H9 (cell line): ENCODE measurements around the gene CD9. TPM values are rescaled to one million over a fixed set of nuclear protein-coding genes. Genes with fewer than 3 reads are reported as not detected.

Experiments
- DNase-seq: peaks from one replicate; pipeline ENCODE4 v3.0.0-alpha.2; 2017
- H2AFZ ChIP-seq: one replicate; pipeline ENCODE4 v1.6.1; 2013; ENCODE audit warnings: mild to moderate bottlenecking, low read length, control low read depth, moderate library complexity
- H2AK5ac ChIP-seq: 2 replicates; pipeline ENCODE4 v1.6.1; 2013; ENCODE audit warnings: low read length, control low read depth, mixed read lengths; ENCODE audit not compliant: insufficient read length
- H2BK120ac ChIP-seq: one replicate; pipeline ENCODE4 v1.6.1; 2013; ENCODE audit warnings: low read depth, mild to moderate bottlenecking, low read length, control low read depth, inconsistent platforms; ENCODE audit not compliant: poor library complexity, severe bottlenecking
- H2BK12ac ChIP-seq: 2 replicates; pipeline ENCODE4 v1.6.1; 2013; ENCODE audit warnings: low read length, control low read depth, mixed read lengths, low read depth; ENCODE audit not compliant: insufficient read length
- H2BK15ac ChIP-seq: 2 replicates; pipeline ENCODE4 v1.6.1; 2013; ENCODE audit warnings: low read depth, low read length, control low read depth
- H2BK20ac ChIP-seq: one replicate; pipeline ENCODE4 v1.6.1; 2013; ENCODE audit warnings: low read depth, mild to moderate bottlenecking, low read length, control low read depth, inconsistent platforms; ENCODE audit not compliant: poor library complexity, severe bottlenecking
- H2BK5ac ChIP-seq: 2 replicates; pipeline ENCODE4 v1.6.1; 2013; ENCODE audit warnings: low read length, control low read depth, mixed read lengths; ENCODE audit not compliant: insufficient read length
- H3K14ac ChIP-seq: 2 replicates; pipeline ENCODE4 v1.6.1; 2013; ENCODE audit warnings: low read length, control low read depth; ENCODE audit not compliant: insufficient read depth
- H3K18ac ChIP-seq: 2 replicates; pipeline ENCODE4 v1.6.1; 2013; ENCODE audit warnings: low read depth, mild to moderate bottlenecking, mixed read lengths, low read length, control low read depth; ENCODE audit not compliant: insufficient read length
- H3K23ac ChIP-seq: 2 replicates; pipeline ENCODE4 v1.6.1; 2013; ENCODE audit warnings: low read length, control low read depth, mixed read lengths, low read depth; ENCODE audit not compliant: insufficient read length
- H3K23me2 ChIP-seq: 2 replicates; pipeline ENCODE4 v1.6.1; 2013; ENCODE audit warnings: low read depth, mild to moderate bottlenecking, mixed read lengths, low read length, control low read depth; ENCODE audit not compliant: insufficient read length, poor library complexity, severe bottlenecking
- H3K27ac ChIP-seq: 2 replicates; pipeline ENCODE4 v1.5.1; 2013; ENCODE audit warnings: low read length, control low read depth, mixed read lengths, low read depth; ENCODE audit not compliant: insufficient read length
- H3K27me3 ChIP-seq: 2 replicates; pipeline ENCODE4 v1.6.1; 2013; ENCODE audit warnings: low read length, control low read depth, inconsistent platforms; ENCODE audit not compliant: insufficient read depth
- H3K4ac ChIP-seq: 2 replicates; pipeline ENCODE4 v1.6.1; 2013; ENCODE audit warnings: low read depth, mild to moderate bottlenecking, control low read depth, inconsistent platforms, low read length, moderate library complexity
- H3K4me1 ChIP-seq: 2 replicates; pipeline ENCODE4 v1.6.1; 2013; ENCODE audit warnings: low read length, control low read depth, inconsistent platforms; ENCODE audit not compliant: insufficient read depth
- H3K4me2 ChIP-seq: 2 replicates; pipeline ENCODE4 v1.6.1; 2013; ENCODE audit warnings: low read length, control low read depth, mixed read lengths; ENCODE audit not compliant: insufficient read length, insufficient read depth
- H3K56ac ChIP-seq: 2 replicates; pipeline ENCODE4 v1.6.1; 2013; ENCODE audit warnings: low read depth, mild to moderate bottlenecking, mixed read lengths, low read length, control low read depth; ENCODE audit not compliant: insufficient read length
- H3K79me1 ChIP-seq: 2 replicates; pipeline ENCODE4 v1.6.1; 2013; ENCODE audit warnings: low read depth, mild to moderate bottlenecking, moderate library complexity, low read length, control low read depth, inconsistent platforms; ENCODE audit not compliant: insufficient read depth, poor library complexity, severe bottlenecking
- H3K79me2 ChIP-seq: 2 replicates; pipeline ENCODE4 v1.6.1; 2013; ENCODE audit warnings: low read length, control low read depth, inconsistent platforms; ENCODE audit not compliant: insufficient read depth
- H3K9ac ChIP-seq: 2 replicates; pipeline ENCODE4 v1.6.1; 2013; ENCODE audit warnings: low read length, control low read depth, mixed read lengths; ENCODE audit not compliant: insufficient read length; ENCODE audit errors: extremely low read depth
- H3K9me3 ChIP-seq: one replicate; pipeline ENCODE4 v1.6.1; 2013; ENCODE audit warnings: low read depth, low read length, inconsistent platforms; ENCODE audit not compliant: control insufficient read depth
- H3T11ph ChIP-seq: one replicate; pipeline ENCODE4 v1.6.1; 2013; ENCODE audit warnings: mild to moderate bottlenecking, low read length, control low read depth, inconsistent platforms
- H4K20me1 ChIP-seq: one replicate; pipeline ENCODE4 v1.6.1; 2013; ENCODE audit not compliant: control insufficient read depth, insufficient read length, insufficient read depth
- H4K5ac ChIP-seq: 2 replicates; pipeline ENCODE4 v1.6.1; 2013; ENCODE audit warnings: low read depth, mild to moderate bottlenecking, mixed read lengths, low read length, control low read depth; ENCODE audit not compliant: insufficient read length
- H4K8ac ChIP-seq: replicated peaks from 2 replicates; pipeline ENCODE4 v1.6.1; 2013; ENCODE audit warnings: low read length, control low read depth, mixed read lengths, low read depth; ENCODE audit not compliant: insufficient read length
- H4K91ac ChIP-seq: 2 replicates; pipeline ENCODE4 v1.6.1; 2013; ENCODE audit warnings: low read depth, mild to moderate bottlenecking, moderate library complexity, mixed read lengths, low read length, control low read depth; ENCODE audit not compliant: insufficient read length
- H3K27ac Mint-ChIP-seq, 3 experiments: 2 replicates in 2 of 3; 3 replicates in 1 of 3; pipeline ENCODE4 v1.8.0; 2020 to 2021; ENCODE audit warnings: mixed read lengths in 3 of 3, mild to moderate bottlenecking in 1 of 3, moderate library complexity in 1 of 3
- H3K27me3 Mint-ChIP-seq: 2 replicates; pipeline ENCODE4 v1.8.0; 2021; ENCODE audit warnings: low read depth, mild to moderate bottlenecking, moderate library complexity, mixed read lengths
- H3K36me3 Mint-ChIP-seq, 3 experiments: 2 replicates in 2 of 3; 3 replicates in 1 of 3; pipeline ENCODE4 v1.8.0; 2020 to 2021; ENCODE audit warnings: low read depth in 3 of 3, mixed read lengths in 3 of 3; ENCODE audit not compliant: insufficient read depth in 1 of 3
- H3K4me1 Mint-ChIP-seq, 2 experiments: 2 replicates each; pipeline ENCODE4 v1.8.0; 2020; ENCODE audit warnings: mixed read lengths in 2 of 2
- H3K4me3 Mint-ChIP-seq, 2 experiments: 2 replicates in 1 of 2; 3 replicates in 1 of 2; pipeline ENCODE4 v1.8.0; 2020 to 2021; ENCODE audit warnings: mild to moderate bottlenecking in 2 of 2, mixed read lengths in 2 of 2, moderate library complexity in 1 of 2
- H3K9me3 Mint-ChIP-seq, 2 experiments: 2 replicates in 1 of 2; 3 replicates in 1 of 2; pipeline ENCODE4 v1.8.0; 2020; ENCODE audit warnings: mild to moderate bottlenecking in 2 of 2, mixed read lengths in 2 of 2, moderate library complexity in 1 of 2
- CTCF ChIP-seq: fragments of 200-600 bp; sonication (generic); conservative IDR thresholded peaks from 3 replicates; pipeline ENCODE4 v1.8.0; 2021; ENCODE audit warnings: antibody characterized with exemption, mild to moderate bottlenecking
- WGBS: extraction: QIAGEN DNeasy Blood & Tissue Kit; methylation state at CpG from one replicate; pipeline ENCODE4 v1.1.7; 2013; ENCODE audit warnings: missing lambda C conversion rate, low lambda C conversion rate, mixed read lengths; ENCODE audit not compliant: insufficient read length; ENCODE audit errors: extremely low coverage; 5-methylcytosine and 5-hydroxymethylcytosine counted together
- total RNA-seq: library from RNA; stranded (reverse); gene quantifications from 2 replicates; pipeline ENCODE4 v1.2.1, GENCODE V29; 2021

CD9 gene
- total RNA-seq, 1 experiment from 2014 or later = 132 TPM

- Histone ChIP-seq H3K18ac (no peak overlapping the region), H4K20me1 (no peaks in the 10 kb centered on the region), H3K23ac (no peak overlapping the region), H4K8ac (no peak overlapping the region), H2BK120ac (no peak overlapping the region), H3K9ac (no peak overlapping the region), H2AFZ (no peak overlapping the region), H3K79me1 (no peaks in the 10 kb centered on the region), H3K23me2 (peaks cover 4% of the 10 kb centered on the region), H4K5ac (no peak overlapping the region), H3K79me2 (no peaks in the 10 kb centered on the region), H2AK5ac (no peak overlapping the region), H2BK15ac (no peak overlapping the region), H3K9me3 (no peaks in the 10 kb centered on the region), H2BK12ac (no peak overlapping the region), H3K14ac (0 out of 2 replicates have a peak overlapping the region, but pooled peaks have one; percentile 11), H4K91ac (no peak overlapping the region), H2BK5ac (no peak overlapping the region), H3K27ac (no peak overlapping the region), H3K56ac (no peak overlapping the region), H3K27me3 (no peaks in the 10 kb centered on the region), H3K4me2 (no peak overlapping the region), H2BK20ac (no peak overlapping the region), H3K4me1 (peaks cover 11% of the 10 kb centered on the region; the same call in 1 of the 2 replicates), H3K4ac (no peak overlapping the region), H3T11ph (no peak overlapping the region)
- no peaks in the 10 kb centered on the region; a peak in 2 of 5 replicates for H3K9me3 Mint-ChIP-seq
- H3K4me3 Mint-ChIP-seq = peak overlapping the region in 1 of 2 experiments; percentile 53; a peak in 2 of 5 replicates
- H3K36me3 Mint-ChIP-seq = no peaks in the 10 kb centered on the region; a peak in 1 of 7 replicates
- no peak overlapping the region for H3K27ac Mint-ChIP-seq
- peaks cover 13% of the 10 kb centered on the region for H3K27me3 Mint-ChIP-seq
- WGBS = no CpG with 5 or more reads among the region's 8 CpGs
- DNase-seq = no peak
- peaks cover 50 to 53% of the 10 kb centered on the region in 2 experiments for H3K4me1 Mint-ChIP-seq
- no peak for TF ChIP-seq CTCF
These were observed 79.4 kb downstream of the CD9 start for GRCh38 chr12:6279631-6280030.
